Measurements from ENCODE around the gene TNFRSF4. TPM values are rescaled to one million over a fixed set of nuclear protein-coding genes. Genes with fewer than 3 reads are reported as not detected.

Gene TNFRSF4
- total and polyA plus RNA-seq, 9 donors, result 1.5 to 3.3 (median 2.1) TPM

DNA sequence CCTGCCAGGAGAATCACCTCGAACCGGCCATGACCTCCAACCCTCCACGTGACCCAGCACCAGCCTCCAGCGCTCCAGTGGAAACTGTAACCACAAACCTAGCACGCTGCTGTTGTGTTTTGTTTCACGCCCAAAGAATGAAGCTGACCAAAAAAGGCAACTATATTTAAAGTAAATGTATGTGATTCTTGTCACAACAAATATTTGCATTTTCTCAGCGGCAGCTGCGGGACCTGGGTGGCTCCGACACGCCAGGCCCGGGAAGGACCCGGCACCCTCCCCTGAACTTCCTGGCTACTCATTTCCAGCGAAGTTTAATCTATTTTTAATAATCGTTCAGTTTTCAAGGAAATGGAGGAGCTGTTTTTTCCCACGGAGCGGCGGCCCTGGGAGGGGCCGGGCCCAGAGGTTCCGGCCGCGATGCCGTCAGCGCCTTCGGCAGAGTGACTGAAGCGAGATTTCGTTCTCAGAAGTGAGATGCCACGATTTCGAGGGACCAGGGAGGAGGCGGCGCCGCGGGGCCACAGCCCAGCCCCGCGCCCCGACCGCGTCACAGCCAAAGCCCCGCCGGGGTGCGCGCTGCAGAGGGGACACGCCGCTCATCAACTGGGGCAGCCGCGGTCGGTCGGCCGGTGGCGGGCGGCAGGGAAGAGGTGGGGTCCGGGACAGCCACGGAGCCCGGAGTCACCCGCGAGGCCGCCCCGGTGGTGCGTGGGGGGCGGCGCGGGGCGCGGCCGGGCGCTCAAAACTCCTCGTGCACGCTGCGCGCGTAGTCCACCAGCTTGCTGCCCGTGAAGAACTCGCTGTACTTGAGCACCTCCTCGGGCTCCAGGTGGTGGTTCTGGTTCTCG, 3.0 kb upstream of the TNFRSF4 start:
- DNase-seq, result no peak
- Histone ChIP-seq H3K27me3 (ENCODE audit: control insufficient read depth, insufficient read depth, low read length) (no peaks in the 10 kb centered on the region), H3K36me3 (ENCODE audit: control insufficient read depth, insufficient read depth, low read length) (peaks cover 61% of the 10 kb centered on the region), H3K4me1 (ENCODE audit: control insufficient read depth, insufficient read depth, low read length) (peaks cover 33% of the 10 kb centered on the region), H3K9me3 (replicated peaks; ENCODE audit: control insufficient read depth, low read depth, low read length) (no peaks in the 10 kb centered on the region), H3K4me3 (ENCODE audit: low read length) (no peak overlapping the region), H3K27ac (ENCODE audit: low read length) (no peak overlapping the region)
- WGBS (ENCODE audit: insufficient coverage), result 92% methylated on average over 70 of the region's 74 CpGs

GRCh38 chr1:1215881-1216605, 2.1 kb upstream of the TNFRSF4 start:
- Histone ChIP-seq H3K4me3 (ENCODE audit: low read length) (no peak overlapping the region), H3K27ac (ENCODE audit: low read length) (no peak overlapping the region)

DNA sequence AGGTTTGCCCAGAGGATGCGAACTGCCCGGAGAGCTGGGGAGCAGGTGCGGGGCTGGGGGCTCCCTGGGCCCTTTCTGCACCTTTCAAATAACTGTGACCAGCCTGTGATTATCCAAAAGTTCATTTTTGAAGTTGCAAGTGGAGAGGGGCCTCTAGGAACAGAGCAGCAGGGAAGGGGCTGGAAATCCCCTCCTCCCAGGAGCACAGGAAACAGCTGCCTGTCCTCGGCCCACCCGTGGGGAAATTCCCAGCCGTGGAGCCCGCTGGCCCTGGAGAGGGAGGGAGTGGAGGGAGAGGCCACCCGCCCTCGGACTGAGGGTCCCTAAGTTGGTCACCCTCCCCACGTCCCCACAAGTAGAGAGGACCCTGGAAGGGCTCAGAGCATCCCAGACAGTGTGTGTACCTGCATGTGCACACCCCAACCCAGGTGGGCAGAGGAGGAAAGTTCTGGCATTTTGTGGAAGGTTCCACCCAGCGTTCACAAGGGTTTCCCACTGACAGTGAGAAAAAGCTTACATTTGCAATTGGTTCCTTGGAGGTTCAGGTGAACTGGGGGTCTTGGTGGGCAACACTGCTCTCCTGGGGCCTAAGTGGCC, 1.2 kb upstream of the TNFRSF4 start:
- Histone ChIP-seq H3K9me3 (replicated peaks; ENCODE audit: control insufficient read depth, low read depth, low read length) (no peaks in the 10 kb centered on the region), H3K4me1 (ENCODE audit: control insufficient read depth, insufficient read depth, low read length) (peaks cover 39% of the 10 kb centered on the region), H3K27ac (ENCODE audit: low read length) (peak overlapping the region; percentile 13), H3K27me3 (ENCODE audit: control insufficient read depth, insufficient read depth, low read length) (no peaks in the 10 kb centered on the region), H3K4me3 (ENCODE audit: low read length) (no peak overlapping the region), H3K36me3 (ENCODE audit: control insufficient read depth, insufficient read depth, low read length) (peaks cover 46% of the 10 kb centered on the region)
- WGBS (ENCODE audit: insufficient coverage), result 58% methylated on average over 1 of the region's 11 CpGs
- no peak for DNase-seq

More at GRCh38 chr1:1215881-1216605, 2.1 kb upstream of the TNFRSF4 start:
- WGBS (ENCODE audit: insufficient coverage), result 84% methylated on average over 20 of the region's 21 CpGs
- Histone ChIP-seq H3K36me3 (ENCODE audit: control insufficient read depth, insufficient read depth, low read length) (peaks cover 54% of the 10 kb centered on the region), H3K9me3 (replicated peaks; ENCODE audit: control insufficient read depth, low read depth, low read length) (no peaks in the 10 kb centered on the region), H3K4me1 (ENCODE audit: control insufficient read depth, insufficient read depth, low read length) (peaks cover 39% of the 10 kb centered on the region), H3K27me3 (ENCODE audit: control insufficient read depth, insufficient read depth, low read length) (no peaks in the 10 kb centered on the region)
- DNase-seq, result no peak

GRCh38 chr1:1212780-1213344, 1.1 kb downstream of the TNFRSF4 start:
- Histone ChIP-seq H3K9me3 (replicated peaks; ENCODE audit: control insufficient read depth, low read depth, low read length) (no peaks in the 10 kb centered on the region), H3K4me3 (ENCODE audit: low read length) (no peak overlapping the region), H3K4me1 (ENCODE audit: control insufficient read depth, insufficient read depth, low read length) (peaks cover 51% of the 10 kb centered on the region), H3K36me3 (ENCODE audit: control insufficient read depth, insufficient read depth, low read length) (peaks cover 23% of the 10 kb centered on the region), H3K27me3 (ENCODE audit: control insufficient read depth, insufficient read depth, low read length) (no peaks in the 10 kb centered on the region), H3K27ac (ENCODE audit: low read length) (peak overlapping the region; percentile 35)
- 38% methylated on average over 12 of the region's 24 CpGs for WGBS (ENCODE audit: insufficient coverage)
- DNase-seq, result peak; percentile 49

DNA sequence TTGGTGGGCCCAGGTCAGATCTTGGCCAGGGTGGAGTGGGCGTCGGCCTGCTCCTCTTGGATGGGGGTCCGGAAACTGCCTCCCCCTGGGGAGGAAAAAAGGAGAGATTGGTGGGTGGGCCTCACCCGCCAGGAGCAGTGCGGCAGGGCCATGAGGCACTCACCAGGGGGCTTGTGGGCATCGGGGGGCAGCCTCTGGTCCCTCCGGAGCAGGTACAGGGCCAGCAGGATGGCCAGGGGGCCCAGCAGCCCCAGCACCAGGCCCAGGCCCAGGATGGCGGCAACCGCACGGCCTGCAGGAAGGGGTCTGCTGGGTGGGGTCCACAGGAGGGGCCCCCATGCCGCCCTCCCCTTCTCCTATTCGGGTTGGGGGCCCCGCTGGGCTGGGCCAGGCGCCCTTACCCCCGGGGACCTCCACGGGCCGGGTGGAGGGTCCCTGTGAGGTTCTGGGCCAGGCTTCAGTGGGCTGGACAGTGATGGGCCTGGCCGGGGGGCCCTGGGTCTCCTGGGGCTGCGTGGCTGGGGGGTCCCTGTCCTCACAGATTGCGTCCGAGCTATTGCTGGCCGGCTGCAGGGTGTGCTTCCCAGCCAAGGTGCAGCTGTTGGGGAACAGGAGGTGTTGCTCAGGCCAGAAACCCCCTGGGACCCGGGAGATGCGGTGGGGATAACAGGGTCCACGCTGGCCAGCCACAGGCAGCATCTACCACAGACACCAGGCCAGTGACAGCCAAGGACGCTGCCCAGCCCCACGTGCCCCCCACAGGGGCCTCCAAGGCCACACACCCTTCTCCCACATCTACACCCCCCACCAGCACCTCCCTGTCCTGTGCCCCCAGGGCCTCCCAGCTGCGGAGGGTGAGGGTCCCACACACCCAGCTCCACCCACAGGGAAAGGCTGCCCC, 2.2 kb downstream of the TNFRSF4 start:
- no peak overlapping the region for H3K4me3 ChIP-seq (ENCODE audit: low read length)
- DNase-seq, result no peak

DNA sequence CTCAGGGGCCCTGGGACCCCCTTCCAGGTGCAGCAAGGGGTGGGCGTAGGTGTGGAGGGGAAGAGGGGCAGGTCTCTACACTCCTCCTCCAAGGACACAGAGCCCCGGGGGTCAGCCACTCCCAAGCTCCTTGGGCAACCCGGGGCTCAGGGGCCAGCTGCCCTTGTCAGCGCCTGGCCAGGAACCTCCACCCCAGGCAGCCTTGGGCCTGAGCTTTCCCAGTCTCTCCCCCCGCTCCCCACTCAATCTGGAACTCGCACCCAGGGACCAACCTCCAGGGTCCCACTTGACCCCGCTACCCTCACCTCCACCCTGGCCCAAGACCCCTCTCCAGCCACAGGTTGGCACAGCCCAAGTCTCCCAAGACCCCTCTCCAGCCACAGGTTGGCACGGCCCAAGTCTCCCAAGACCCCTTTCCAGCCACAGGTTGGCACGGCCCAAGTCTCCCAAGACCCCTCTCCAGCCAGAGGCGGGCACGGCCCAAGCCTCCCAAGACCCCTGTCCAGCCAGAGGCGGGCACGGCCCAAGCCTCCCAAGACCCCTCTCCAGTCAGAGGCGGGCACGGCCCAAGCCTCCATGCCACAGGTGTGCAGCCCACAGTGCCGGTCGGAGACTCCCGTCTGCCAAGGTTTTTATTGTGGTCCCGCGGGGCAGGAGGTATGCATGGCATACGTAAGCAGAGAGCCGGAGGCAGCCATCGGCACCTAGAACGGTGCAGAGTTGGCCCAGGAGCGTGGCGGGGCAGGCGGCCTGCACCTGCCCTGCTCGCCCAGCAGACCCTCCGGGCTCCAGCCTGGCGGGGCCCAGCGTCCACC, 3.0 kb downstream of the TNFRSF4 start:
- 88% methylated on average over 27 of the region's 31 CpGs for WGBS (ENCODE audit: insufficient coverage)
- no peak overlapping the region for H3K4me3 ChIP-seq (ENCODE audit: low read length)
- H3K9me3 ChIP-seq (replicated peaks; ENCODE audit: control insufficient read depth, low read depth, low read length), result no peaks in the 10 kb centered on the region

More for the DNA sequence above, 2.2 kb downstream of the TNFRSF4 start:
- H3K9me3 ChIP-seq (replicated peaks; ENCODE audit: control insufficient read depth, low read depth, low read length), result no peaks in the 10 kb centered on the region
- H3K27ac ChIP-seq (ENCODE audit: low read length), result no peak overlapping the region
- WGBS (ENCODE audit: insufficient coverage), result 79% methylated on average over 24 of the region's 28 CpGs
- H3K4me1 ChIP-seq (ENCODE audit: control insufficient read depth, insufficient read depth, low read length), result peaks cover 59% of the 10 kb centered on the region
- H3K27me3 ChIP-seq (ENCODE audit: control insufficient read depth, insufficient read depth, low read length), result peaks cover 3% of the 10 kb centered on the region
- H3K36me3 ChIP-seq (ENCODE audit: control insufficient read depth, insufficient read depth, low read length), result peaks cover 16% of the 10 kb centered on the region

GRCh38 chr1:1208713-1209433, 5.1 kb downstream of the TNFRSF4 start:
- Histone ChIP-seq H3K9me3 (replicated peaks; ENCODE audit: control insufficient read depth, low read depth, low read length) (no peaks in the 10 kb centered on the region), H3K4me3 (ENCODE audit: low read length) (no peak overlapping the region), H3K36me3 (ENCODE audit: control insufficient read depth, insufficient read depth, low read length) (no peaks in the 10 kb centered on the region), H3K4me1 (ENCODE audit: control insufficient read depth, insufficient read depth, low read length) (peaks cover 65% of the 10 kb centered on the region), H3K27ac (ENCODE audit: low read length) (peak overlapping the region; percentile 87), H3K27me3 (ENCODE audit: control insufficient read depth, insufficient read depth, low read length) (peaks cover 20% of the 10 kb centered on the region)
- peak; percentile 50 for DNase-seq
- 42% methylated on average over 20 of the region's 38 CpGs for WGBS (ENCODE audit: insufficient coverage)

More for the DNA sequence above, 3.0 kb downstream of the TNFRSF4 start:
- peaks cover 9% of the 10 kb centered on the region for H3K36me3 ChIP-seq (ENCODE audit: control insufficient read depth, insufficient read depth, low read length)
- H3K27ac ChIP-seq (ENCODE audit: low read length), result no peak overlapping the region
- peaks cover 66% of the 10 kb centered on the region for H3K4me1 ChIP-seq (ENCODE audit: control insufficient read depth, insufficient read depth, low read length)
- DNase-seq, result no peak
- peaks cover 10% of the 10 kb centered on the region for H3K27me3 ChIP-seq (ENCODE audit: control insufficient read depth, insufficient read depth, low read length)

GRCh38 chr1:1207571-1207892, 6.4 kb downstream of the TNFRSF4 start:
- no peak for DNase-seq
- no peaks in the 10 kb centered on the region for H3K9me3 ChIP-seq (replicated peaks; ENCODE audit: control insufficient read depth, low read depth, low read length)

More at GRCh38 chr1:1207571-1207892, 6.4 kb downstream of the TNFRSF4 start:
- Histone ChIP-seq H3K36me3 (ENCODE audit: control insufficient read depth, insufficient read depth, low read length) (no peaks in the 10 kb centered on the region), H3K4me3 (ENCODE audit: low read length) (no peak overlapping the region), H3K4me1 (ENCODE audit: control insufficient read depth, insufficient read depth, low read length) (peaks cover 58% of the 10 kb centered on the region), H3K27me3 (ENCODE audit: control insufficient read depth, insufficient read depth, low read length) (peaks cover 20% of the 10 kb centered on the region), H3K27ac (ENCODE audit: low read length) (peak overlapping the region; percentile 47)
- 78% methylated on average over 6 of the region's 11 CpGs for WGBS (ENCODE audit: insufficient coverage)
